T-helper 2 cell treated with Interferon-gamma antibody and Interleukin-4, amounts not matched to agents 100 ng/mL and 5 ng/mL, for 36 hours (primary cell): ENCODE results near the gene SLFN13. TPM values are rescaled to one million over a fixed set of nuclear protein-coding genes. Genes with fewer than 3 reads are reported as not detected.
"Not testable (repeated sequence)": the region's sequence is repeated elsewhere in the genome, so short reads cannot be mapped to it uniquely, and the experiment has no call there.

Experiments used
- intact Hi-C: fragments of 100-400 bp; cut with micrococcal nuclease; formaldehyde crosslinking; loops from one replicate; pipeline ENCODE4 v1.15.1; 2023
- total RNA-seq: library from RNA; stranded (reverse); gene quantifications from 2 replicates; pipeline ENCODE4 v1.2.3, GENCODE V29; 2022

The SLFN13 gene
- total RNA-seq, 1 donor from 2014 or later = 65.5 TPM

DNA sequence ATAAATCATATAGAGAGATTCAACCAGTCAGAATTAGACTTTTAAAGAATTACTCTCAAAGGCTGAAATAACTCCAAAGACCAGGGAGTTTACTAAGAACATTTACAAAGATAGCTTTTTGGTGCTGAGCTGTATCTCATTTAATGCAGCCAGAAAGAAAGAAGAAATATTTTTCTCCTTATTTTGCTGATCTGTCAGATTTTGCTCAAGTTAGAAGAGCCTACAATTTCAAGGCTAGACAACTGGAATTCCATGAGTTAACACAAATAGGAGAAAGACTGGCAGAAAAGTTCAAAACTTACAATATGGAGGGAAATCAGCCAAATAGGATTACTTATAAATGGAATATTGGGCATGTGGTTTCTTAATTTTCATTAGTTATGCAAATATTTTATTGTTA is 10.1 kb downstream of the SLFN13 start:
- intact Hi-C loops = no loop called here

DNA sequence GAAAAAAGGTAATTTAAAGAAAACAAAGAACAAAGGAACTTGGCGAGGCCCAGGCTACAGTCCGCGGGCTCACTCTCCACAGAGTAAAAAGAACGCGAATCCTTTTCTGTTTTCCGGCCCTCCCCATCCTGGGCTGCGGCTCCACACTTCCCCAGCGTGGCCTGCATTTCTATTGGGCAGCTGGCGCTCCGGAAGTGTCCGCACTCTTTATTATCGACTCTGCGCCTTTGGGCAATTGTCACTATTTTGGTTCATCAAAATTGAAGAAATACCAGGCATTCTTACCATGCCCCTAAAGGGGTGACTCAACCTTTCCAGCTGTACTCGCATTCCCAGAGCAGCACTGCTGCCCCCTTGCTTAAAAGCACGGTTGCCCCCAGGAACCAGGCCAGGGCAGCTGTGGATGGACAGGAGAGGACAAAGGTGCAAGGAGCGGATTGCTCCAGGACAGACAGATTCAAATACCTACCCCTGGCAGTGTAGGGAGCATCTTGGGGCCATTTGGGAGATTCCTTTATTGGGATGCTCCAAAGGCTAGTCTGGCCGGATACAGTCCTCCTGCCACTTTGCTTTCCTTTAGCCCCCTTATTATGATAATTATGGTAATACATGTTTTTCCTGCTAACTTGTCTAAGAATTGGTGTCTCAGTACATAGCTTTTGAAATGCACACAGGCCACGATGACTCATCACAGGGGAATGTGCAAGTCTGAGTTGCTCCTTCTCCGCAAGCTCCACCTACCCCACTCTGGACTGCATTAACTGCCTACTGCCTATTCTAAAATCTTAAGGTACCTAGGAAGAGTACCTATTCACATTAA is 15.3 kb downstream of the SLFN13 start:
- intact Hi-C loops = loop anchor here (2.0 to 5.0 kb wide), 4 partner anchors 61 to 190 kb away; partner anchors contain the start of genes SLFN11, SLFN12L and SLFN5

DNA sequence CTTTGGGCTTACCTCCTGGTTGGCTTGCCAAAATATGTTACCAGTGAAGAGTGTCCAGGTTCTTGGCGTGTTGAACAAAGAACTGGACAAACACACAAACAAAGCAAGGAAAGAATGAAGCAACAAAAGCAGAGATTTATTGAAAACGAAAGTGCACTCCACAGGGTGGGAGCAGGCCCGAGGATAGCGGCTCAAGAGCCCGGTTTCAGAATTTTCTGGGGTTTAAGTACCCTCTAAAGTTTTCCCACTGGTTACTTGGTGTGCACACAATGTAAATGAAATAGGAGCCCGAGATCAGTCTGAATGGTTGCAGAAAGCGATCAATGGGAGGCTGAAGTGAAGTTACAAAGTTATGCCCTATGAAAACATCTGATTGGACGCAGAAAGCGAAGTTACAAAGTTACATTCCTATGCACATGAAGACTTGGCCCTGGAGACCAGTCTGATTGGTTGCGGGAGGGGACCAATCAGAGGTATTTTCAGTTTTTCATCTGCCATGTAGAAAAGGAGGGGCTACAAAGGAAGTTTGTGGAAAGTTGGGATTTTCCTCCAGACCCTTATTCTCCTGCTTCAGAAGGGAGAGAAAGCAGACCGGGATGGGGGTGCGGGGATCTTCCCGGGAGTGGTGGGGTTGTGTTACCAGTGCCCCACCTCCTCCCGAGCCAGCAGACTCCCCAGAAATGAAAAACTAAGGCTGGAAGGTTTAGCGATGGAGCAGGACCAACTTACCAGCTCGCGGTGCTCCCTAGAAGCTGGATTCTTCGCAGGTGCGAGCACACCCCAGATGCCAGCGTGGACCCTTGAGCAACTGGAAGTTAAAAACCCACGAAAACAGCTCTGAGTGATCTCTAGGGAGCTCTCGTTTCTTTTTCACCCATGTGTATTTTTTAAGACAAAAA is 16.1 kb downstream of the SLFN13 start, which contains the start of gene SLFN12:
Gene SLFN12, minus strand, starts transcription at position 325 of the 899 bp plus-strand sequence. CDS start 9,472 bp downstream, outside the sequence.
- intact Hi-C loops = loop anchor here (2.0 to 5.0 kb wide), 4 partner anchors 60 to 190 kb away; partner anchors contain the start of genes SLFN11, SLFN12L and SLFN5

DNA sequence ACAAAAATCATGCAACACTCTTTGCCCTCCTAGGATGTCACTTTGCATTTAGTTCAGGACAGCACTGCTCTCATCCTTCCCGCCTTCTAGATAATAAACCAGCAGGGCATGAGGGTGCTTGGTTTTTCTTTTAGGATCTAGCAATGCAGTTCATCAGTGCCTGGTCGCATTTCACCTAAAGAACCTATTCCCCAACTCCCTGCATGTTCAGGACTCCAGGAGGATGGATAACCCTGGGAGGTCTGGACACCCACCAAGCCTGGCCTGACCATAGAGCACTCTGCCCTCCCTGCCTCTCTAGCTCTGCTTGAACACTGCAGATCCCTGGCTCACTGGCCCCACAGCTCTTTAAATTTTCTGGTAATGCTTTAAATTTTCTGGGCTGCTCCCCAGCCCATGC is 18.9 kb downstream of the SLFN13 start:
- intact Hi-C loops = loop anchor here (5.0 kb wide), 3 partner anchors 57 to 117 kb away; partner anchors contain the start of genes SLFN11 and SLFN12L

DNA sequence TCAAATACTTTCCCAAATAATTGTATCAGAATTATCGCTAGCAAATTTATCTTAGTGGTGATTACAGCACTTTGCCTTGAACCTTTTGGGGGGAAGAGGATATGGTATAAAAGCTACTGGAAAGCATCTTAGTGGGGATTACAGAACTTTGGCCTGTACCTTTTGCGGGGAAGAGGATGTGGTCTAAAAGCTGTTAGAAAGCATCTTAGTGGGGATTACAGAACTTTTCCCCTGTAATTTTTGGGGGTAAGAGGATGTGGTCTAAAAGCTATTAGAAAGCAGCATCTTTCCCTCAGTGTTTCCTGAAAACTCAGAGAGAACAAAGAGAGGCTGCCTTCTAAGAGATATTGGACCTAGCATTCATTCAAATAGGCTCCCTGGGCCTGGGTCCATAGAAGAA is 20.3 kb downstream of the SLFN13 start:
- intact Hi-C loops = no loop called here

DNA sequence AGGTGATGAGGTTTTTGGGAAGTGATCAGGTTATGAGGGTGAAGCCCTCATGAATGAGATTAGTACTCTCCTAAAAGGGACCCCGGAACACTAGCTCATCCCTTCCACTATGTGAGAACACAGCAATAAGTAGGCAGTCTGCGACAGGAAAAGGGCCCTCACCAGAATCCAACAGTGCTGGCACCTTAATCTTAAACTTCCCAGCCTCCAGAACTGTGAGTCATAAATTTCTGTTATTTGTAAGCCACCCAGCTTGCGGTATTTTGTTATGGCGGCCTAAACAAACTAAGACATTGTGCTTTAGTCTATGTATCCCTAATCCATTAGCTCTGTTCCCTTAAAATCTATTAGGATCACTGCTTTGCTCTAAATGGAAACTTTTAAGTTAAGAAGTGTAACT is 24.8 kb downstream of the SLFN13 start:
- intact Hi-C loops = no loop called here

DNA sequence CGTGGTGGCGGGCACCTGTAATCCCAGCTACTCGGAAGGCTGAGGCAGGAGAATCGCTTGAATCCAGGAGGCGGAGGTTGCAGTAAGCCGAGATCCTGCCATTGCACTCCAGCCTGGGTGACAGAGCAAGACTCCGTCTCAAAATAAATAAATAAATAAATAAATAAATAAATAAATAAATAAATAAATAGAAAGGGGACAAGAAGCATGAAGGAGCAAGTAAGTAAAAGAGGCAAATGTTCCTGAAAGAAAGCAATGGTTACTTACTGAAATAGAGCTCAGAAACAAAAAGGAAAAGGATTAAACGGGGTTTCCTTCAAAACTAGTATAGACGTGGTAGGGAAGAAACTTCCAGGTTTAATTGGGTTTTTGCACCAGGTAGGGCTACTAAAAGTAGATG is 27.5 kb downstream of the SLFN13 start:
- intact Hi-C loops = not testable (repeated sequence)

DNA sequence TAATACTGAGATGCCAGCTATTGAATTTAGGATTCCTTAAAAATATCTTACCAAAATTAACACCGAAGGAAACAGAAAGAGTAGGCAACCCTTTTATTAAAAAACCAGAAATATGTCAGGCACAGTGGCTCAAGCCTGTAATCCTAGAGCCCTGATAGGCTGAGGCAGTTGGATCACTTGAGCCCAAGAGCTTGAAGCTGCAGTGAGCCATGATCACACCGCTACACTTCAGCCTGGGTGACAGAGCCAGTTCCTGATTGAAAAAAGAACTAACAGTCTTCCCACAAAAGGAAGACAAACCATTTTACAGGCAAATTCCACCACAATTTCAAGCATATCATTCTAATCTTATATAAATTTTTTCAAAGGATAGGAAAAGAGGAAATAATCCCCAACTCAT is 31.9 kb downstream of the SLFN13 start:
- intact Hi-C loops = no loop called here

DNA sequence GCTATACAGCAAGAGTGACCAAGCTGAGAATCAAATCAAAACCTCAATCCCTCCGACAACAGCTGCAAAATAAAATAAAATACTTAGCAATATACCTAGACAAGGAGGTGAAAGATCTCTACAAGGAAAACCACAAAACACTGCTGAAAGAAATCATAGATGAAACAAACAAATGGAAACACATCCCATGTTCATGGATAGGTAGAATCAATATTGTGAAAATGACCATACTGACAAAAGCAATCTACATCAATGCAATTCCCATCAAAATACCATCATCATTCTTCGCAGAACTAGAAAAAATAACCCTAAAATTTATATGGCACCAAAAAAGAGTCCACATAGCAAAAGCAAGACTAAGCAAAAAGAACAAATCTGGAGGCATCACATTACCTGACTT is 33.9 kb downstream of the SLFN13 start:
- intact Hi-C loops = not testable (repeated sequence)

DNA sequence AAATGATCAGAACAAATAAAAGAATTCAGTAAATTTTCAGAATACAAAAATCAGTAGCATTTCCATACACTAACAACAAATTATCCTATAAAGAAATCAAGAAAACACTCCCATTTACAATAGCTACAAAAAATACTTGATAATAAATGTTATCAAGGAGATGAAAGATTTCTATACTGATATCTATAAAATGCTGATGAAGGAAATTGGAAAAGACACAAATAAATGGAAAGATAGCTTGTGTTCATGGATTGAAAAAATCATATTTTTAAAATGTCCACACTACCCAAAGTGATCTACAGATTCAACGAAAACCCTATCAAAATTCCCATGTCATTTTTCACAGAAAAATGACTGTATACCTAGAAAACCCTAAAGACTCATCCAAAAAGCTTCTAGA is 34.3 kb downstream of the SLFN13 start:
- intact Hi-C loops = no loop called here

DNA sequence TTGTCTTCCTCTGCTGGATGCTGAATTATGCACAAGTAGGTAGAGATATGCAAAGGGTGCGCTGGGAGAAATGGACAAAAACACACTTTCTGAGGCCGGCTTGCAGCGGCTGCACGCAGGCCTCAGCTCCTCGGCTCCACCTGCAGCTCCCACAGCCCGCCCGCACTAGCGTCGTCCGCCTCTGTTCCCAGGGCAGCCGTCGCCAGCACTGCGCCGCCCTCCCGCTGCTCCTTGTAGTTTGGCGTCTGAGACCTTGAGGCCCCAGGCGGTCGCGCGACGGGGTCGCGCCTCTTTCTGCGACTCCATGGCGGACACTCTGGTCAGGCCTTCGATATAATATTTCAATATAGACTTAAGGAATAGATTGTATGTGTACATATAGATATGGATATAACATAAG is 41.0 kb downstream of the SLFN13 start:
- intact Hi-C loops = no loop called here

DNA sequence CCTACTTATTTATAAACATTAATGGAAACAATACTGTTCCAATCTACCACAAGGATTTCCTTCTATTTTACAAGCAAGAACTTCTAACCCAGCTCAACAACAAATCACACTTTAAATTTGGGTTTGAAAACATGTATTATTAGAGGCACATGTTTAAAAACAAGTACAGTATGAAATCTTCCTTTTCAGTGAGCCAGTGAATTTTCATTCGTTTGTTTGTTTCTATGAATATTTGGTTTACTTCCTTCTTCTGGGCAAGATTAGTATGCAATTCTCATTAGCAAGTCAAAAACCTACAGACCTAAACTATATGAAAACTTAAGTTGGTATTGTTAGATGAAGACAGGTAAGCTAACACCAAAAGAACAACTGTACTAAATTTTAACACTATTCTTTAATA is 42.0 kb downstream of the SLFN13 start:
- intact Hi-C loops = no loop called here

DNA sequence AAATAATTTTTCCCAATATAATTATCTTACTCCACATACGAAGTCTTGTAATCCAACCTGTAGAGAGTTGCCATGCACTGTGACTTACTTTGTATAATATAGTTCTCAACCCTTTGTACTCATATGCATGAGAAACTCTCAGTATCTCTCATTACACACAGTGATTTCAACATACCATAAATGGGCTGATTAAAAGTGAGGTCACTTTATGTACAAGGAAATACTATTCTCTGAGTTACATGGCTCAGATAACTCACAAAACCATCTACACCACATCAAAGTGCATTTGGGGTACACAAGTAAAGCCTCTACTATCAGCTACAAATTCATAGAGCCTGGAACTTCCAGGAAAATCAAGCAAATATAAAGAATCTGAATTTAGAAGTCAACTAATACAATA is 44.2 kb downstream of the SLFN13 start:
- intact Hi-C loops = no loop called here

DNA sequence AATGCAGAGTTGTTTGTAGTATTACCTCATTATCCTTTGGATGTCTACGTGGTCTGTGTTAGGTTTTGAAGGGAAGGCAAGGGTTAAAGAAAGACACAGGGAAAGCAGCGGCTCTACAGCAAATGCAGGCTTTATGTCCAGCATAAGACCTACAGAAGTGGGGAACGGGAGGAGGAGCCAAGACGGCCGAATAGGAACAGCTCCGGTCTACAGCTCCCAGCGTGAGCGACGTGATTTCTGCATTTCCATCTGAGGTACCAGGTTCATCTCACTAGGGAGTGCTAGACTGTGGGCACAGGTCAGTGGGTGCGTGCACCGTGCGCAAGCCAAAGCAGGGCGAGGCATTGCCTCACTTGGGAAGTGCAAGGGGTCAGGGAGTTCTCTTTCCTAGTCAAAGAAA is 54.8 kb downstream of the SLFN13 start:
- intact Hi-C loops = not testable (repeated sequence)

DNA sequence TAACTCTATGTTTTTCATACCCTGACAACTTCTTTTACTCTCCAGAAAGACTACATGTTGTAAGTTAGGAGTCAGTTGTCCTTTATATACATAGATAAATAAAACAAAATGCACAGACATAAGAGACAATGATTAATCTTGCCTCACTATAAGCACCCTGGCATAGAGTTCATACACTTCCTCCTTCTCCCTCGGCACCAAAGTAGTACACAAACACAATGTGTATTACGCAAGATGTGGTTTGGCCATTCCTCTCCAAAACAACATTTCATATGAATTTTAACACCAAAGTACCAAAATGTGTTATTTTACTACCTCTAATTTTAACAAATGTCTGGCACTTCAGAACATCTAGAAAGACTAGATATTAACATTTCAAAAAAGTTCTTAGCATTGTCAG is 57.9 kb downstream of the SLFN13 start:
- intact Hi-C loops = no loop called here

DNA sequence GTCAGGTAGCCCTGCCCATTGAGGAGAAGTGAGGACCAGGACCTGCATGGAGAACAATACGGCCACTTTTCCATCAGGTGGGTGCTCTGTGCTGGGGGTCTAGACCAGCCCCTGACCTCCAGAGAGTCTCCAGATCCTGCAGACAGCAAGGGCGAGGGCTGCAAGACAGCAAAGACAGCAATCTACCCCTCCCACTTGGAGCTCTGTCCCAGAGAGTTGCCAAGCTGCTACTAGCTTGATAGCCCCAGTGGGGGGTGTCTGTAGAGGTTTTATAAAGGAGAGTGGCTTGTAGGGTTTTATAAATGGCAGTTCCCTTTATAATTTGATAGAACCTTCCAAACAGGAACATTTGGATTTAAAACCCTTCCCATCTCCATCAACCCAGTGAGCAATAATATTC is 58.4 kb downstream of the SLFN13 start:
- intact Hi-C loops = no loop called here

DNA sequence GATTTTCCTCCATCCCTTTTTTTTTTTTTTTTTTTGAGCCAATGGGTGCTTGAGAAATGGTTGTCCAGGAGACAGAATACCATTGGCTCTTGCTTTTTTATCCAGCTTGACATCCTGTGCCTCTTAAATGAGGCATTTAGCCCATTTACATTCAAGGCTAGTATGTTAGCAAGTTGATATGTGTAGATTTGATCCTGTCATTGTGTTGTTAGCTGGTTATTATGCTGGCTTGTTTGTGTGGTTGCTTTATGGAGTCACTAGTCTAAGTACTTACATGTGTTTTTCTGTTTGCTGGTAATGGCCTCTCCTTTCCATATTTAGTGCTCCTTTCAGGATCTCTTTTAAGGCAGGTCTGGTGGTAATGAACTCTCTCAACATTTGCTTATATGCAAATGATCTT is 61.1 kb downstream of the SLFN13 start:
- intact Hi-C loops = no loop called here

Other genes starting within 250 kb of the SLFN13 start
- 103 TPM in 2 replicates for gene SLFN5, start 205.7 kb downstream of the SLFN13 start, total RNA-seq
- 86.6 and 88.2 TPM in 2 replicates for gene SLFN11, start 75.1 kb downstream of the SLFN13 start, total RNA-seq
- 12.5 and 14.2 TPM in 2 replicates for gene SLFN12, start 16.3 kb downstream of the SLFN13 start, total RNA-seq
- gene SLFN12L, start 88.9 kb upstream of the SLFN13 start, total RNA-seq = 105 and 106 TPM in 2 replicates
- gene SLFN14, start 112.1 kb upstream of the SLFN13 start, total RNA-seq = not detected in 2 replicates
- 3.8 and 4.0 TPM in 2 replicates for gene PEX12, start 129.8 kb upstream of the SLFN13 start, total RNA-seq
- gene AP2B1, start 138.6 kb upstream of the SLFN13 start, total RNA-seq = 211 and 213 TPM in 2 replicates